ENCODE results near the gene CRYBG2.

The CRYBG2 gene

DNA sequence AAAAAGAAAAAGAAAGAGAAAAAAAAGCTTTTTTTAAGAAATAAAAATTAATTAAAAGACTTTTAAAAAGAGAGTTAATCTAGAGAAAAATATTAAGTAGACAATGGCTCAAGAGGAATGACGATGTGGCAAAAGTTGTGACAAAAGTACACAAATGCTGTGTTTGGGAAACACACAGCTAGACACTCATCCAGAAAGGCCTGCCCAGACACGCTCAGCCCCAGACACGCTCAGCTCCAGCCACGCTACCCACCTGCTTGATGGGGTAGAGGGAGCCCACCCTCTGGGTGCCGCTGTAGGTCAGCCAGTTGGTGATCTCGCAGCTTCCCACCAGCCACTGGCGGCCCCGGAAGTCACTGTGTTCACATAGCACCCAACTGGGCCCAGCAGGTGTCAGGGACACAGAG, 26.0 kb downstream of the CRYBG2 start:
- no peak overlapping the region for H3K4me3 ChIP-seq (ENCODE audit: low read depth, low read length)
- TF ChIP-seq, protein P1, sequence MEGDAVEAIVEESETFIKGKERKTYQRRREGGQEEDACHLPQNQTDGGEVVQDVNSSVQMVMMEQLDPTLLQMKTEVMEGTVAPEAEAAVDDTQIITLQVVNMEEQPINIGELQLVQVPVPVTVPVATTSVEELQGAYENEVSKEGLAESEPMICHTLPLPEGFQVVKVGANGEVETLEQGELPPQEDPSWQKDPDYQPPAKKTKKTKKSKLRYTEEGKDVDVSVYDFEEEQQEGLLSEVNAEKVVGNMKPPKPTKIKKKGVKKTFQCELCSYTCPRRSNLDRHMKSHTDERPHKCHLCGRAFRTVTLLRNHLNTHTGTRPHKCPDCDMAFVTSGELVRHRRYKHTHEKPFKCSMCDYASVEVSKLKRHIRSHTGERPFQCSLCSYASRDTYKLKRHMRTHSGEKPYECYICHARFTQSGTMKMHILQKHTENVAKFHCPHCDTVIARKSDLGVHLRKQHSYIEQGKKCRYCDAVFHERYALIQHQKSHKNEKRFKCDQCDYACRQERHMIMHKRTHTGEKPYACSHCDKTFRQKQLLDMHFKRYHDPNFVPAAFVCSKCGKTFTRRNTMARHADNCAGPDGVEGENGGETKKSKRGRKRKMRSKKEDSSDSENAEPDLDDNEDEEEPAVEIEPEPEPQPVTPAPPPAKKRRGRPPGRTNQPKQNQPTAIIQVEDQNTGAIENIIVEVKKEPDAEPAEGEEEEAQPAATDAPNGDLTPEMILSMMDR (IDR thresholded peaks at IDR 0.05; ENCODE audit: low read depth, low read length), result no peak

DNA sequence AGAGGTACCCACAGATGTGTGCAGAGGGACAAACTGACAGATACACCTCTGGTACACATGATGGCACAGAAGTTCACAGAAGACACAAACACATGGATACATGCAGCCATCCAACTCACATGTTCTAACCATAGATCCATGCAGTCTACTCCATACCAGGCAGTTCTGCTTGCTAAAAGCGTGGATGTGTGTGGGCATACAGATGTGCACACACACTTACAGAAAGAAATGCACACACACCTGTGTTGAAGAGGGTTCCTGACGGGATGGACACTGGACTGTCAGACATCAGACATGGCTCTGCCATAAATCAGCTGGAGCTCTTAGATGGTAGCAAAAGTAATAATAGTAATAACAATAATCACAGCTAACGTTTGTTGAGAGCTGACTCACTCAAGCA, 29.4 kb downstream of the CRYBG2 start:
- TF ChIP-seq, protein P1 (IDR thresholded peaks at IDR 0.05; ENCODE audit: low read depth, low read length), result no peak
- no peak overlapping the region for H3K4me3 ChIP-seq (ENCODE audit: low read depth, low read length)

DNA sequence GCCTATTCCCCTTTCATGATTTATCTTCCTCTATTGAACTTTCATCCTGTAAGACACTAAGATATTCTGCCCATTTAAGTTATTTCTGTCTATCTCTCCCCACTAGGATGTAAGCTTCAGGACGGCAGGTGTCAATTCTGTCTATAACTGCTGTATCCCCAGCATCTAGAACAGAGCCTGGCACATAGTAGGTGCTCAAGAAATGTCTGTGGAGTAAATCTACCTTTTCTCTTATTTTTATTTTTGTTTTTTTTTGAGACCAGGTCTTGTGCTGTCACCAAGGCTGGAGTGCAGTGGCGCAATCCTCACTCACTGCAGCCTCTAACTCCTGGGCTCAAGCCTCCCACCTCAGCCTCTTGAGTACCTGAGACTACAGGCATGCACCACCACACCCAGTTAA, 30.5 kb downstream of the CRYBG2 start:
- no peak overlapping the region for H3K4me3 ChIP-seq (ENCODE audit: low read depth, low read length)
- TF ChIP-seq, protein P1 (IDR thresholded peaks at IDR 0.05; ENCODE audit: low read depth, low read length), result no peak

DNA sequence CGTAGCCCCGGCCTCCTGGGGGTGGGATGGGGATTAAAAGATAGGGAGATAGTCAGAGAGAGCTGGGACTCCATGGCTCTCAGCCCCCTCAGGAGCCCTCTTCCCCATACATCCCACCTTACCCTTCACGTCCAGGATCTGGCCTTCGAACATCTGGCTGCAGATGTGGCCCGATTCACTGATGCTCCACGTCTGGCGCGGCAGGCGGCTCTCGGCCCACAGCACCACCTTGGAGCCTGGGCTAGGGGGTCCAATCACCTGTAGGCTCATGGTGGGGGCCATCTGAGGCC, 31.9 kb downstream of the CRYBG2 start:
- TF ChIP-seq, protein P1 (IDR thresholded peaks at IDR 0.05; ENCODE audit: low read depth, low read length), result no peak
- no peak overlapping the region for H3K4me3 ChIP-seq (ENCODE audit: low read depth, low read length)

DNA sequence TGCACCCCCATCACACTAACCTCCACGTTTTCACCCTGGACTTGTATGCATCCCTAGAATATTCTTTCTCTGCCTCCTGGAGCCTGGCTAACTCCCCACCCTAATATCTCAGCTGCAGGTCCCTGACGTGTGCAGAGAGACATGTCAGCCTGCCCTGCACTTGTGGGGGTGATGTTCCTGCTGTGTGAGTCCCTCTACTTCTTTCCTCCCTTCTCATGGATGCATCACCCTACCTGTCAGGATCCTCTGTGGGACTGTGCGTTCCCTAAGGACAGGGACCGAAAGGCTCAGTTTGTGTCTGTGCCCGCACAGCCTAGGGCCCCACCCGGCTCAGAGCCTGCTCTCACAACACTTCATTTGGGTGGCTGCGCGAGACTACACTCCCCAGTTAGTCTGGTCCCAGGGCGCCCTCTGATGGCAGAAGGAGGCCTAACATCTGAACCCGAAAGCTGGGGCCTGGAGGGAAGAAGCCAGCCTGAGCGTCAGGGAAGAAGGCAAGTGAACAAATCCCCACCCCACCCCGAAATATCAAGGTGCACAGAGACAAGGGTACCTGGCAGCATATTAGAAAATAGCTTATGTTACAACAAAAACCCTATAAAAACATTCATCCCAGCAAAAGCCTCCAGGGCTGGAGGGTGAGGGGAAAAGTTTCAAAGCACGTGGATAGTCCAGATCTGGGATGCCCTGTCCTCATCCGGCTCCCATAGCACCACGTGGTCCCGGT, 32.5 kb downstream of the CRYBG2 start:
- TF ChIP-seq, protein P1 (IDR thresholded peaks at IDR 0.05; ENCODE audit: low read depth, low read length), result peak; percentile 67
- H3K4me3 ChIP-seq (ENCODE audit: low read depth, low read length), result no peak overlapping the region

DNA sequence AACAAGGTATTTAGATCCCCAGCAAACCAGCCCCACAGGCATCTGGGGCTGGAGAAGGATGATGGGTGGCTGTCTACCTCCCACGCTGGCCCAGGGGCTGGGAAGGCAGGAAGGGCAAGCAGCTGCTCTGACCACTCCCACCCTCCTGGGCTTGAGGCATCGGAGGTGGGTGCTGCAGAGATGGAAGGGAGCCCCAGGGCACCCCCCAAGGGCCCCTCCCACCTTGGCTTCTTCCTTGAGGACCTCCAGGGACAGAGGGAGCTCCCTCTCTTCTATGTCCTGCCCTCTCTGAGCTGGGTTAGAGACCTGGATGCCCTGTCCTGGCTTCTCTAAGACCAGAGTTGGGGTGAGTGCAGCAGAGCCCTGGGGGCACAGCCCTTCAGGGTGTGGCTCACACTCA, 33.0 kb downstream of the CRYBG2 start:
- TF ChIP-seq, protein P1 (IDR thresholded peaks at IDR 0.05; ENCODE audit: low read depth, low read length), result no peak
- H3K4me3 ChIP-seq (ENCODE audit: low read depth, low read length), result no peak overlapping the region

DNA sequence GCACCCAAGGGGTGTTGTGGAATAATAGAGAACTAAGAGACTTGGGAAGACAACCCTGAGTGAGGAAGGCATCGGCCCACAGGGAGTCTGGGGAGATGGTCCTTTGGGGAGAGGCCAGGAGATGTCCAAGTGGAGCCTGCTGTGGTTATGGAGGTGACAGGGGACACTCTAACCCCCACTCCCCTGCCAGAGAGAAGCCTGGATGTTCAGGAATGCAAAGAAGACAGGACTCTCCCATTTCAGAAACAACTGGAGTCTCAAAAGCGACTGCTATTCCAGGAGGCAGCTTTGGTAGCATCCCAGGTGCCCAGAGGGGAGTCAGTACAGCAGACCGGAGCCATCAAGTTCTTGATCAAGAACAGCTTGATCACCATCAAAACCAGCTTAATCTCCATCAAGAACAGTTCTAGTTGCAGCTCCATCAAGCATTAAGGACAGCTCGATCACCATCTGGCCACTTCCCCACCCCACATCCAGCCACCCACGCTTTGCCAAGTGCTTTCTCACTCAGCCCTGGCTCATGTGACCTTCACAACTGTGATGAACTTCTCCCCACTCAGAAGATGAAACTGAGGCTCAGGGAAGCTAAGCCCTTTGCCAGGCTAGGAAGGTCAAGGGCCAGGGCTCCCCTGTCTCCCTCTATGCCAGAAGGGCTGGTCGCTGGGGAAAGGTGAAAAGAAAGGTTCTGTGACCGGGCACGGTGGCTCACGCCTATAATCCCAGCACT, 35.4 kb downstream of the CRYBG2 start:
- no peak overlapping the region for H3K4me3 ChIP-seq (ENCODE audit: low read depth, low read length)
- TF ChIP-seq, protein P1 (IDR thresholded peaks at IDR 0.05; ENCODE audit: low read depth, low read length), result no peak

All from WI38 (cell line).